GM21528 (cell line): ENCODE results near the gene SLC17A4.
"Not testable (repeated sequence)": the region's sequence is repeated elsewhere in the genome, so short reads cannot be mapped to it uniquely, and the experiment has no call there.

ENCODE experiments used
- ATAC-seq: cut with Tn5 transposase; IDR thresholded peaks from one replicate; pipeline ENCODE4 v1.9.1; 2021; ENCODE audit warnings: mild to moderate bottlenecking, moderate library complexity; ENCODE audit not compliant: unreplicated experiment, low FRiP score

Gene SLC17A4

GRCh38 chr6:25748601-25749517 lies 5.7 kb upstream of the SLC17A4 start:
- not testable (repeated sequence) for ATAC-seq

GRCh38 chr6:25749837-25750236 lies 4.7 kb upstream of the SLC17A4 start:
- no peak for ATAC-seq

GRCh38 chr6:25750906-25751305 lies 3.6 kb upstream of the SLC17A4 start:
- ATAC-seq, result no peak

- ATAC-seq, result no peak
Measured at GRCh38 chr6:25753079-25753478, 1.5 kb upstream of the SLC17A4 start.

GRCh38 chr6:25755483-25755882 lies 941 bp downstream of the SLC17A4 start:
- ATAC-seq, result no peak

GRCh38 chr6:25756382-25757363 lies 2.1 kb downstream of the SLC17A4 start:
- ATAC-seq, result no peak

GRCh38 chr6:25757936-25758642 lies 3.5 kb downstream of the SLC17A4 start:
- no peak for ATAC-seq

- no peak for ATAC-seq
Measured at GRCh38 chr6:25764611-25765010, 10.1 kb downstream of the SLC17A4 start.

GRCh38 chr6:25768566-25768965 lies 14.0 kb downstream of the SLC17A4 start:
- no peak for ATAC-seq

GRCh38 chr6:25769983-25770382 lies 15.4 kb downstream of the SLC17A4 start:
- ATAC-seq, result no peak

- ATAC-seq, result no peak
Measured at GRCh38 chr6:25774120-25774715, 19.7 kb downstream of the SLC17A4 start.

GRCh38 chr6:25777031-25777430 lies 22.5 kb downstream of the SLC17A4 start:
- ATAC-seq, result no peak

GRCh38 chr6:25777856-25778649 lies 23.5 kb downstream of the SLC17A4 start:
- no peak for ATAC-seq

GRCh38 chr6:25781134-25781533 lies 26.6 kb downstream of the SLC17A4 start:
- ATAC-seq, result no peak

- ATAC-seq, result no peak
Measured at GRCh38 chr6:25787428-25787827, 32.9 kb downstream of the SLC17A4 start.

GRCh38 chr6:25788305-25788922 lies 33.9 kb downstream of the SLC17A4 start:
- no peak for ATAC-seq

GRCh38 chr6:25789475-25789874 lies 34.9 kb downstream of the SLC17A4 start:
- no peak for ATAC-seq

GRCh38 chr6:25792016-25792415 lies 37.5 kb downstream of the SLC17A4 start:
- ATAC-seq, result no peak

- ATAC-seq, result no peak
Measured at GRCh38 chr6:25793970-25794369, 39.4 kb downstream of the SLC17A4 start.
